Measurements from ENCODE around the gene ITPRID1.

ITPRID1 gene

DNA sequence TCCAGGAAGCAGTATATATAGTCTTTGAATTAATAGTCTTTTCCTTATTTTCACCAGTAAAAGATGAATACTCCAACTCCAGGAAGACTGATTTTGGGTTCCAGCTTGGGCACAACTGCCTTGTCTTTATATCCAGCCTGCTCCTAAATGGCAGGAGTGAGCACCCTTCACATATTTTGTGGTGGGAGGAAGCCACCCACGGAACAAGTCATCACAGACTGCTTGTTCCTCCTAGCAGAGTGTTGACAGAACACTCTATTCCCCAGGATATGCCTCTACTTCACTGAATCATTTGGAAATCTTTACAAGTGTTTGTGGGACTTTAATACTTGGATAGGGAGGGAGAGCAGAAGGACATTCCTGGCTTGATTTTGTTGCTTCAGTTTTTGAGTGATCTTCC lies 31.7 kb downstream of the ITPRID1 start:
- DNase-seq (ENCODE audit: low spot score) = no peak
- TF ChIP-seq, protein P1, sequence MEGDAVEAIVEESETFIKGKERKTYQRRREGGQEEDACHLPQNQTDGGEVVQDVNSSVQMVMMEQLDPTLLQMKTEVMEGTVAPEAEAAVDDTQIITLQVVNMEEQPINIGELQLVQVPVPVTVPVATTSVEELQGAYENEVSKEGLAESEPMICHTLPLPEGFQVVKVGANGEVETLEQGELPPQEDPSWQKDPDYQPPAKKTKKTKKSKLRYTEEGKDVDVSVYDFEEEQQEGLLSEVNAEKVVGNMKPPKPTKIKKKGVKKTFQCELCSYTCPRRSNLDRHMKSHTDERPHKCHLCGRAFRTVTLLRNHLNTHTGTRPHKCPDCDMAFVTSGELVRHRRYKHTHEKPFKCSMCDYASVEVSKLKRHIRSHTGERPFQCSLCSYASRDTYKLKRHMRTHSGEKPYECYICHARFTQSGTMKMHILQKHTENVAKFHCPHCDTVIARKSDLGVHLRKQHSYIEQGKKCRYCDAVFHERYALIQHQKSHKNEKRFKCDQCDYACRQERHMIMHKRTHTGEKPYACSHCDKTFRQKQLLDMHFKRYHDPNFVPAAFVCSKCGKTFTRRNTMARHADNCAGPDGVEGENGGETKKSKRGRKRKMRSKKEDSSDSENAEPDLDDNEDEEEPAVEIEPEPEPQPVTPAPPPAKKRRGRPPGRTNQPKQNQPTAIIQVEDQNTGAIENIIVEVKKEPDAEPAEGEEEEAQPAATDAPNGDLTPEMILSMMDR (IDR thresholded peaks at IDR 0.05) = no peak
- H3K27ac ChIP-seq = no peak overlapping the region
- no peak overlapping the region for H3K4me3 ChIP-seq

- H3K27ac ChIP-seq = no peak overlapping the region
- TF ChIP-seq, protein P1 (IDR thresholded peaks at IDR 0.05) = no peak
- no peak overlapping the region for H3K4me3 ChIP-seq
- no peak for DNase-seq (ENCODE audit: low spot score)
These were observed 35.7 kb downstream of the ITPRID1 start for GRCh38 chr7:31549611-31550010.

DNA sequence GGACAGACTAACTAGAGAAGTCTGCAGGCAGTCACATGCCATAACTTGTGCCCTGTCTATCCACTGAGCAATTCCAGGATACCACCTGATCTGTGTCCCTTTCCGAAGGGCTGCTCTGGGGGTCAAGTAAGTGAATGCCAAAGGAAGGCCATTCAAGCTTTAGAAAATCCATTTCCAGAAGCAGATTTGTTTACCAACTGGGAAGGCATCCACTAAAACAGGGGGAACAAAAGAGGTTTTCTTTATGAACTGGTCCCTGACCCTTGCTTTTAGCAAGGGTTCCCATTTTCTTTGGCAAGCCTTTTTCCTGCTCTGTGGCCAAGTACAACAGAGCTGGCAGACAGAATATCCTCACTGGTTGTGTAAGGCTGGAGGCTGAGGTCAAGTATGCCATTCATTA lies 36.5 kb downstream of the ITPRID1 start:
- DNase-seq (ENCODE audit: low spot score) = no peak
- TF ChIP-seq, protein P1 (IDR thresholded peaks at IDR 0.05) = no peak
- Histone ChIP-seq H3K4me3 (no peak overlapping the region), H3K27ac (no peak overlapping the region)

DNA sequence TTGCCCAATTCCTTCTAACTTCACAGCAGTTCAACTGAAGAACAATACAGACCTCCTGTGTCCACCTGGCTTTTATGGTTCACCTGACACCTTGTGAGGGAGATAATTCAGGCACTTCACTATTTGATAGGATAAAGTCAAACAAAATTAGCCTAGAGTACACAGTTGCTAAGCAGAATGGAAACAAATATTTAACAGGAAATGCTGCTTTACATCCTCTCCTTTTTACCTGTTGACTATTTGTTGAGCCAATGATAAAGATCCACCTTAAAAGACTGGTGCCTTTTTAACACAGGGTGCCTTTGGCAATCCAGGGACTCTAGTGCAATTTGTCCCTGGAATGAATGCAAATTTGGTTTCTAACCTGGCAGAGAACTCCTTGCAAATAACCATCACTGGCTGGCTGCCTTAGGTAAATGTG lies 39.8 kb downstream of the ITPRID1 start:
- Histone ChIP-seq H3K4me3 (no peak overlapping the region), H3K27ac (no peak overlapping the region)
- TF ChIP-seq, protein P1 (IDR thresholded peaks at IDR 0.05) = no peak
- DNase-seq (ENCODE audit: low spot score) = no peak

- DNase-seq (ENCODE audit: low spot score) = no peak
- TF ChIP-seq, protein P1 (IDR thresholded peaks at IDR 0.05) = no peak
- Histone ChIP-seq H3K4me3 (no peak overlapping the region), H3K27ac (no peak overlapping the region)
These were observed 48.1 kb downstream of the ITPRID1 start for GRCh38 chr7:31562002-31562401.

- no peak overlapping the region for H3K27ac ChIP-seq
- H3K4me3 ChIP-seq = no peak overlapping the region
- DNase-seq (ENCODE audit: low spot score) = no peak
- TF ChIP-seq, protein P1 (IDR thresholded peaks at IDR 0.05) = no peak
These were observed 49.6 kb downstream of the ITPRID1 start for GRCh38 chr7:31563522-31563921.

- TF ChIP-seq, protein P1 (IDR thresholded peaks at IDR 0.05) = no peak
- no peak overlapping the region for H3K4me3 ChIP-seq
- DNase-seq (ENCODE audit: low spot score) = no peak
- no peak overlapping the region for H3K27ac ChIP-seq
These were observed 50.1 kb downstream of the ITPRID1 start for GRCh38 chr7:31563951-31564350.

Data from coronary artery (tissue), 2 donors.